ENCODE measurements around the gene FOXD1. TPM values are rescaled to one million over a fixed set of nuclear protein-coding genes. Genes with fewer than 3 reads are reported as not detected.

Gene FOXD1
- total and polyA plus RNA-seq, 2 of the 4 experiments (the other 2 are of a cell fraction) = 3.2 to 23.1 TPM

DNA sequence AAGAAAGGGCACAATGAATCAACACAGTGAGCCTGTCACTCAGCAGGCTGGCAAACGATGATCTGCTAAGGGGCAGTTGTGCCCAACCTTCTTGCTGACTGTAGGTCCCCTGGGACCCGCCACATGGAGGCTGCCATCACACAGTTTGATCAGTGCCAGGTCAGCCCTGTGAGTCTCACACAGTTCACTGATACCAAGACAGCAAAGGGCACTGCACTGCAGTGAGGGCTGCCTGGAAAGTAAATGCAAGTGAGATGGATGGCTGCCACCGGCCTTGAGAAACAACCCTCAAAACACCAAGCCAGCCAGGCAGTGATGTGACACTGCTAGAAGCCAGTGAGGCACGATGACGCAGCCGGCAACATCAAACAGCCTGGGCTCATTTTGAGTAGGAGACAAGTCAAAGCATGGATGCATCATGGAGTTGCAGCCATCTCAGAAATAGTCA, 30.3 kb downstream of the FOXD1 start:
- H3K36me3 ChIP-seq (ENCODE audit: control insufficient read depth, insufficient read depth, low read length) = no peaks in the 10 kb centered on the region
- peak overlapping the region; percentile 63 for H4K91ac ChIP-seq (ENCODE audit: insufficient read depth, low read depth, low read length)
- no peak for ATAC-seq (ENCODE audit: low read depth)
- peak overlapping the region; percentile 66 for H3K14ac ChIP-seq (replicated peaks; ENCODE audit: low read depth, low read length)
- peak overlapping the region; percentile 67 for H2BK120ac ChIP-seq (ENCODE audit: low read depth, low read length)
- ChIA-PET CTCF (no interaction called here), POLR2A (ENCODE audit: unreplicated experiment) (no interaction called here)
- peak overlapping the region in 1 of 2 experiments; percentile 50; a peak in 1 of 4 replicates for H4K8ac ChIP-seq (ENCODE audit: low read depth in 2 of 2, low read length in 2 of 2)
- 87% methylated on average over 5 of the region's 6 CpGs; no CpG with 5 or more reads in 1 of the 2 experiments for WGBS, 2 experiments (ENCODE audit: extremely low coverage in 2 of 2, insufficient read length in 1 of 2)
- H3K9me1 ChIP-seq (ENCODE audit: insufficient read depth, low read length) = peaks cover 13% of the 10 kb centered on the region
- DNase-seq = no peak
- H3K4me2 ChIP-seq (ENCODE audit: low read depth, low read length) = 0 out of 2 replicates have a peak overlapping the region, but pooled peaks have one; percentile 3
- peak overlapping the region; percentile 64 for H2AFZ ChIP-seq (replicated peaks; ENCODE audit: low read length, poor library complexity)
- H3K27ac ChIP-seq (ENCODE audit: insufficient read depth, low read length) = no peak overlapping the region
- peak overlapping the region; percentile 32; the same call in 1 of the 2 replicates for H3K23ac ChIP-seq (ENCODE audit: low read depth, low read length)
- H3K4me3 ChIP-seq (ENCODE audit: insufficient read depth, low read depth, low read length) = no peak overlapping the region
- BruUV-seq (replicated peaks) = no TSS peak
- intact Hi-C loops (cut with micrococcal nuclease) (no loop called here), dilution Hi-C loops (cut with HindIII; ENCODE audit: low sequenced_read_pairs, unreplicated experiment) (no loop called here), in situ Hi-C loops (cut with MboI; ENCODE audit: low sequenced_read_pairs) (no loop called here)
- H2BK5ac ChIP-seq (ENCODE audit: low read depth, low read length, poor library complexity, severe bottlenecking) = peak overlapping the region; percentile 57
- no peaks in the 10 kb centered on the region for H4K20me1 ChIP-seq (ENCODE audit: insufficient read depth, low read length)
- peak overlapping the region; percentile 31 for H2AK9ac ChIP-seq (replicated peaks; ENCODE audit: low read depth, low read length, poor library complexity)
- peak overlapping the region; percentile 76; the same call in 1 of the 2 replicates for H2AK5ac ChIP-seq (ENCODE audit: low read depth, low read length)
- H3K27me3 ChIP-seq (ENCODE audit: control insufficient read depth, insufficient read depth, low read length) = no peaks in the 10 kb centered on the region
- H3K4ac ChIP-seq (ENCODE audit: low read depth, low read length) = peak overlapping the region; percentile 59
- peaks cover 0 to 13% of the 10 kb centered on the region in 2 experiments; a peak in 1 of 4 replicates for H3K79me1 ChIP-seq (ENCODE audit: low read depth in 1 of 2, low read length in 2 of 2)
- H2BK20ac ChIP-seq (ENCODE audit: low read depth, low read length) = peak overlapping the region; percentile 5; the same call in 1 of the 2 replicates
- no peak overlapping the region for H3K9ac ChIP-seq (ENCODE audit: low read depth, low read length)
- H2BK15ac ChIP-seq (ENCODE audit: low read depth, low read length) = peak overlapping the region; percentile 79; the same call in 1 of the 3 replicates
- H4K5ac ChIP-seq (ENCODE audit: low read depth, low read length) = peak overlapping the region; percentile 26; the same call in 1 of the 2 replicates
- no peak overlapping the region for H3K56ac ChIP-seq (ENCODE audit: extremely low read depth, insufficient read depth, low read length)
- peak overlapping the region; percentile 11; the same call in 1 of the 2 replicates for H3K18ac ChIP-seq (ENCODE audit: low read depth, low read length)
- no peaks in the 10 kb centered on the region for H3K9me3 ChIP-seq (ENCODE audit: control insufficient read depth, insufficient read depth, low read length)
- peaks cover 22% of the 10 kb centered on the region for H3K4me1 ChIP-seq (ENCODE audit: control insufficient read depth, insufficient read depth, low read length)
- TF ChIP-seq MAZ (IDR thresholded peaks at IDR 0.05; ENCODE audit: borderline replicate concordance, low read depth, low read length) (no peak), USF2 (IDR thresholded peaks at IDR 0.05; ENCODE audit: low read depth, low read length) (no peak), BHLHE40 (IDR thresholded peaks at IDR 0.05; ENCODE audit: low read depth, low read length) (no peak), CHD1 (IDR thresholded peaks at IDR 0.05; ENCODE audit: low read depth, low read length) (no peak), RCOR1 (IDR thresholded peaks at IDR 0.05; ENCODE audit: insufficient replicate concordance, low read length) (no peak), MXI1 (IDR thresholded peaks at IDR 0.05; ENCODE audit: borderline replicate concordance, low read depth, low read length) (no peak), CTCF (conservative IDR thresholded peaks at IDR 0.05; ENCODE audit: low read depth, low read length) (no peak), CEBPB (IDR thresholded peaks at IDR 0.05; ENCODE audit: low read depth, low read length) (no peak), RFX5 (IDR thresholded peaks at IDR 0.05; ENCODE audit: low read depth, low read length) (no peak), RAD21 (IDR thresholded peaks at IDR 0.05; ENCODE audit: low read length) (no peak), SMC3 (IDR thresholded peaks at IDR 0.05; ENCODE audit: low read depth, low read length) (no peak), FOS (IDR thresholded peaks at IDR 0.05; ENCODE audit: low read depth, low read length) (no peak), MAFK (IDR thresholded peaks at IDR 0.05; ENCODE audit: low read depth, low read length) (no peak), NFE2L2 (IDR thresholded peaks at IDR 0.05; ENCODE audit: low read depth, low read length) (no peak), POLR2A (IDR thresholded peaks at IDR 0.05; ENCODE audit: low read depth, low read length) (no peak)
- TF ChIP-seq, protein P1, sequence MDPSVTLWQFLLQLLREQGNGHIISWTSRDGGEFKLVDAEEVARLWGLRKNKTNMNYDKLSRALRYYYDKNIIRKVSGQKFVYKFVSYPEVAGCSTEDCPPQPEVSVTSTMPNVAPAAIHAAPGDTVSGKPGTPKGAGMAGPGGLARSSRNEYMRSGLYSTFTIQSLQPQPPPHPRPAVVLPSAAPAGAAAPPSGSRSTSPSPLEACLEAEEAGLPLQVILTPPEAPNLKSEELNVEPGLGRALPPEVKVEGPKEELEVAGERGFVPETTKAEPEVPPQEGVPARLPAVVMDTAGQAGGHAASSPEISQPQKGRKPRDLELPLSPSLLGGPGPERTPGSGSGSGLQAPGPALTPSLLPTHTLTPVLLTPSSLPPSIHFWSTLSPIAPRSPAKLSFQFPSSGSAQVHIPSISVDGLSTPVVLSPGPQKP (IDR thresholded peaks at IDR 0.05; ENCODE audit: borderline replicate concordance, low read depth, low read length) = no peak

Data from IMR-90 (cell line).